GM18508 (cell line): ENCODE results near the gene GPR179.
"Not testable (repeated sequence)": the region's sequence is repeated elsewhere in the genome, so short reads cannot be mapped to it uniquely, and the experiment has no call there.

Experiments
- ATAC-seq: cut with Tn5 transposase; IDR thresholded peaks from one replicate; pipeline ENCODE4 v1.9.1; 2021; ENCODE audit warnings: moderate number of reproducible peaks; ENCODE audit not compliant: insufficient read depth, unreplicated experiment

GPR179 gene

DNA sequence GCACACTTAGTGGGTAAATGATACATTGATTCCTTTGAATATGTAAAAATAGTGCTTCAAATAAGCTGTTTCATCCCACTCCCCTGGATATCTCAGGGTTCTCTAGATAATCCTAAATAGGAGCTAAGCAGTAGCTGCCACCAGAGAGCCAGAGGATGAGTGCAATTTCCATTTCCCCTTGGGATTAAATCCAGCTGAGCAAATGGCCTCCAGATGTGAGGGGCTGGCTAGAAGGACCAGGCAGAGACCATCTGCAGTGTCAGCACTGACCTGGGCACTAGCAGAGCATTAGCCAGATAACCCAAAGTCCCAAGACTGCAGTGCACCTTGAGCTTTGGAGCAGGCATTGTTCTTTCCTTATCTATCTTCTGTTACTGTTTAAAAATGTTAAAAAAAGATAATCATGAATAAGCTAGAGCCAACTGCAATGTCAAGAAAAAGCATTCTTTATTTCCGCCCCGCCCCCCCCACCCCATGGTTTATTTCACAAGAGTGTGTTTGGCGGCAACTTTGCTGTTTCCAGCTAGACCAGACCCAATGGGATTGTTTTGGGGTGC, 19.5 kb downstream of the GPR179 start:
- ATAC-seq = no peak

DNA sequence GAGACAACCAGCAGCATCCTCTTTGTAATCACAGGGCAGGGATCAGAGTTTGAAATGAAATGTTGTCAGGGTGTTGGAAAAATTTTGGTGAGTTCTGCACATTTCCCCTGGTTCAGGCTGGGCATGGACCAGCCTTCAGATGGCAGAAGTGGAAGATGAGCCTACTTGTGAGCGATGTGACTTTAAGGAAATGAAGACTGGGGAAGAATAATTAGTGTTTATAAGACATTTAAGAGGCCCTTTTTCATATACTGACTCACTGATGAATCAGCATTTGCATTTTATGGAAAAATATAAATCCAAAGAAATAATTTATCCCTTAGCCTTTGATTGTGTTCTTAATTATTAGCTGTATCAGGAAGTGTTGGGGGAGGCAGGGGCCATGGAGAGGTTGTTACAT, 20.9 kb downstream of the GPR179 start:
- no peak for ATAC-seq

DNA sequence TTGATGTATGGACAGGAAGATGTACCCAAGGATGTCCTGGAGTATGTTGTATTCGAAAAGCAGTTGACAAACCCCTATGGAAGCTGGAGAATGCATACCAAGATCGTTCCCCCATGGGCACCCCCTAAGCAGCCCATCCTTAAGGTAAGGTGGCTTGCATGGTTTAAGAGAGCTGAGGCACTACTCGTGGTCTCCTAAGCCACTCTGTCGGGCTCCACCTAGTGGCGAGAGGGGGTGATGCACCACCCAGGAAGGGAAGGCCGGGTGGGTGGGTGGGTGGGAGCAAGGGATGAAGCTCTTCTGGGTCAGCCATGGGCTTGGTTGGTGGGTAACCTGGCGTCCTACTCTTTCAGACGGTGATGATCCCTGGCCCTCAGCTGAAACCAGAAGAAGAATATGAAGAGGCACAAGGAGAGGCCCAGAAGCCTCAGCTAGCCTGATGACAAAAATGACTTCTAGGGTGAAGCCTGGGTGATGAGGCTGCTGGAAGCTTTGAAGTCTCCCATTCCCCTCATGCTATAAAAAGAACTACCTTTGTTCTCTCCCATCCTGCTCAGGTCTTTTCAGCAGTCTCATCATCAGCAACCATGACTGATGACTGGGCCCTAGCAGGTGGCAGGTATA, 21.5 kb downstream of the GPR179 start:
- ATAC-seq = no peak

DNA sequence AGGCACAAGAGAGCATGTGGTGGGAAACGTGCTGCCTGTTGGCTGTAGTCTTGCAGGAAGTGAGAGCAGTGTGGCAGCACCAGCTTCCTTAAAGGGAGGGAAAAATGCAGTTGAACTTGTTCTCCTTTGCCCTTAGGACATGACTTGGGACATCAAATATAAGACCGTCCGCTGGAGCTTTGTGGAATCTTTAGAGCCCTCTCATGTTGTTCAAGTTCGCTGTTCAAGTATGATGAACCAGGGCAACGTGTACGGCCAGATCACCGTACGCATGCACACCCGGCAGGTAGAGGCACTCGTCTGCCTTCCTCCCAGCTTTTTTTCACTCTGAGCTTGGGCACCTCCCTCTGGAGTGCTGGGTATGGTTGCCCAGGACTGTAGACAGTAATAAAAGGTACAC, 23.3 kb downstream of the GPR179 start:
- ATAC-seq = no peak

DNA sequence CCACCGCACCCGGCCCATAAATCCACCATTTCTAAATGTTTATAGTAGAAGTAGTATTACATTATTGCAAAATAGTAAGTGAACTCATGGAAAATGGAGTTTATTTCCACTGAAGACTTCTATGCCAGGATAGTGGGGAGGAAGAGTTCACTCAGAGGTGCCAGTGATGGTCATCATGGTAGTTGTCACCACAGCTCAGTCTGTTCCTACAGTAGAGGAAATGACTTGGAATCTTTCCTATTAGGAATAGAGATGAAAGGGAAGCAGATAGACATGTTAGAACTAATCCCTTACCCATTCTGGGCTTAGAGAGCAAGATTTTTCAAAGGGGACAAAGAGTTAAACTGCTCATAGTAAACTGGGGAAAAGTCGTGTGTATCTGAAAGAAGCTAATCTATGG, 26.7 kb downstream of the GPR179 start:
- no peak for ATAC-seq

DNA sequence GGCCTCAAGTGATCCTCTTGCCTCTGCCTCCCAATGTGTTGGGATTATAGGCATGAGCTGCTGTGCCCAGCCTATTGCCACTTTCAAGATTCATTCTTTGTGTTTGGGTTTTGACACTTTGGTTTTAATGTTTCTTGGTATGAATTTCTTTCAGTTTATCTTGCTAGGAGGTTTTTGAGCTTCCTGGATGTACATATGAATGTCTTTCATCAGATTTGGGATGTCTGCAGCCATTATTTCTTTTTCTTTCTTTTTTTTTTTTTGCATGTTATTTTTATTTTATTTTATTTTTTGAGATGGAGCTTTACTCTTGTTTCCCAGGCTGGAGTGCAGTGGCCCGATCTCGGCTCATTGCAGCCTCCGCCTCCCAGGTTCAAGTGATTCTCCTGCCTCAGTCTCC, 28.3 kb downstream of the GPR179 start:
- no peak for ATAC-seq

DNA sequence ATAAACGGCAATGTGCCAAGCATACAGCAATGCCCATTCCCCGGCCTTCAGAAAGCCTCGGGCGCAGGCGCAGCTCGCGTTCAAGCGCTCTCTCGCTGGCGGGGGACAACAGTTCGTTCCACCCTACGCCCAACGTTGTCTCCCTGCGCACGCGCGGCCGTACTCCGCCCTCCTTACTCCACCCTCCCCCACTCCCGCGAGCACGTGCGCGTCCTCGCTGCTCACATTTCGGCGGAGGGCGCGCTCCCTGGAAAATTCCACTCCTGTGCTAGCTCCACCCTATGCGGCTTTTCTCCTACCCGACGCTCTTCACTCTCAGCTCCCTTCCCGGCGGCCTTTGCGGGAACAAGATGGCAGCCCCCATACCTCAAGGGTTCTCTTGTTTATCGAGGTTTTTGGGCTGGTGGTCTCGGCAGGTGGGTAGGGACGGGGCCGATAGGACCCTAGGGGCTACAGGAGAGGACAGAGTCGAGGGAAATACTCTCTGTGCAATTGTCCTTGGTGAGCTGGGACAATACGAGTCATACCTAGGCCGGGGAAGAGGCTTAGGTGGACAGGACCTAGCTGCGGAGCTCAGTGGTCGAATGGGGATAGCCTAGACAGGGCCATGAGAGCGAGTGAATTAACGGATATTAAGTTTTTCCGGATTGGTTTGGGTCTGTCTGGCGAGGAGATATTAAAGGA, 46.8 kb downstream of the GPR179 start, which contains the start of gene MRPL45:
Gene MRPL45, plus strand, starts transcription at position 335 of the 684 bp plus-strand sequence. Its CDS starts 16 bp downstream, at position 351.
- peak; percentile 69 for ATAC-seq

DNA sequence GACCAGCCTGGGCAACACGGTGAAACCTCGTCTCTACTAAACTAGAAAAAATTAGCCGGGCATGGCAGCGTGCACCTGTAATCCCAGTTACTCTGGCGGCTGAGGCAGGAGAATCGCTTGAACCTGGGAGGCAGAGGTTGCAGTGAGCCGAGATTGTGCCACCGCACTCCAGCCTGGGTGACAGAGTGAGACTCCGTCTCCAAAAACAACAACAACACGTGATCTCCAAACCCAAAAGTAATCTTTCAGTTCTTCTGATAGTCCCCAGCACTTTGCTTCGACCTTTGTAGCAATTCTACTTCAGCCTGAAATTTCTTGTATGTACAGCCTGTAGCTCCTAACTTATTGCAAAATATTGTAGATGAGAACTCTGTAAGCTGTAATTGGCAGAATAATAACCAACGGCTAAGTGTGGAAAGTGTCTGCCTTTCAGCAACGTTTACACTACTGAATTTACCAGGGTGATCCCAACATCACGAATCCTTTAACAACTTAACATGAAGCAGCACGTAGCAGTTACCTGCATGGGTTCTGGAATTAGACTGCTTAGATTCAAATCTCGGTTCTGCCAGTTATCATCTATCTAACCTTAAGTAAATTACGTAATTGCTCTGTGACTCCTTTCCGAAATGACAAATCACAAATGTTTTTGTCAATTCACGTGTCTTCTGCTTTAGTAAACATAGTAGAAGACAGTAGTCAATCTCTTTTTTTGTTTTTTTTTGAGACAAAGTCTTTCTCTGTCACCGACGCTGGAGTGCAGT, 48.0 kb downstream of the GPR179 start:
- ATAC-seq = not testable (repeated sequence)

DNA sequence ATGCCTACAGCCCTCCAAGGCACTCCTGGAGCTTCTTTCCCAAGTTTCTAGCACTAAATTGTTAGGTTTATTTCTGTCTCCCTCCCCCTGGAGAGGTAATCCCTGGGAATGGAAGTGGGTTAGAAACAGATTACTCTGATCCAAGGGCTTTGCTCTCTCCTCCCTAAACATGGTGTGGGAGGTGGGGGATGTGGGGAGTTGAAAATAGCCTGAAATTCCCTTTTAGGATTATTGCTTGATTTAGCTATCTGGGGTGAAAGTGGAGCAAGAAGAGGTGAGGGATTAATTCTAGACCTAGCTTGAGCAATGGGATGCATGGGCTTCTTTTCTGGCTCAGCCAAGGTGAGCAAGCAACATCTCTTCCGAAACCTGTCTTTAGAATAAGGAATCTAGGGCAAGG, 54.0 kb downstream of the GPR179 start:
- ATAC-seq = not testable (repeated sequence)

DNA sequence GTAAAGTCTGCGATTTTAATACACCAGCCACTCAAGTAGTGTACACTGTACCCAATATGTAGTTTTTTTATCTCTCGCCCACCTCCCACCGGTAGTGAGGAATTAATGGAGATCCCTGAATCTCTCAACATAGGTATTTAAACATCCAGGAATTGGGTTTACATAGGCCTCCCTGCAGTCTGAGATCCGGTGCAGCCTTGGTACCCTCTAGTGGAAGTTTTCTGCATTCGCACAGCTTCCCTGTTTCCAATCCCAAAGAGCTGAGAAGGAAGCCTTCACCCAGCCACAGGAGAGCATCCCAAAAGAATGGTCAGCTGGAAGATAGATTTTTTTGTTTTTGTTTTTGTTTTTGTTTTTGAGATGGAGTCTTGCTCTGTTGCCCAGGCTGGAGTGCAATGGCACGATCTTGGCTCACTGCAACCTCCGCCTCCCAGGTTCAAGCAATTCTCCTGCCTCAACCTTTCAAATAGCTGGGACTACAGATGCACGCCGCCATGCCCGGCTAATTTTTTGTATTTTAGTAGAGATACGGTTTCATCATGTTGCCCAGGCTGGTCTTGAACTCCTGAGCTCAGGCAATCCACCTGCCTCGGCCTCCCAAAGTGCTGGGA, 55.4 kb downstream of the GPR179 start:
- ATAC-seq = not testable (repeated sequence)

DNA sequence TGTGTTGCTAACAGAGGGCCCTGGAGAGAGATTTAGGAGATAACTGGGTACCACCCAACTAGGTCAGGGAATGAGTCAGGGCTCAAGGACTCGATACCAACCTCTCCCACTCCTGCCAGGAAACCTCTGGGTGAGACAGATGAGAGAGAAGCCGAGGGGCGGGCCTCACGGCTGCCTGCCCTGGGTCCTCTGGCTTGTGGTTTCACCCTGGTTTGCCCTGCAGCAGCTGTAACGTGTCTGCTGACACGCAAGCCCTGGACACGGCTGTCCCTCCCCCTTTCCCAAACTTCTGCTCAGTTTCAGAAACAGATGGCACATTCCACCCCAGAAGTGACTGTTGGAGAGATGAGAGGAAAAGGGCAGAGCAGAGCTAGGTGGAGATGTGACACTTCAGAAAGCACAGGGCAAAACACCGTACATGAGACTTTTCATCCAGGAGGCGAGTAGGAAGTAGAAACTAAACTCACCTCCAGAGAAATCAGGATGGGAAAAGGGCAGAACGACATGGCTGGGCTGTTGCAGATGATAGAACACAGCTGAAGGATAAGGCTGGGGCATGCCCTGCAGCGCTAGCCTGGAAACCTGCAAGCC, 57.2 kb downstream of the GPR179 start:
- not testable (repeated sequence) for ATAC-seq

DNA sequence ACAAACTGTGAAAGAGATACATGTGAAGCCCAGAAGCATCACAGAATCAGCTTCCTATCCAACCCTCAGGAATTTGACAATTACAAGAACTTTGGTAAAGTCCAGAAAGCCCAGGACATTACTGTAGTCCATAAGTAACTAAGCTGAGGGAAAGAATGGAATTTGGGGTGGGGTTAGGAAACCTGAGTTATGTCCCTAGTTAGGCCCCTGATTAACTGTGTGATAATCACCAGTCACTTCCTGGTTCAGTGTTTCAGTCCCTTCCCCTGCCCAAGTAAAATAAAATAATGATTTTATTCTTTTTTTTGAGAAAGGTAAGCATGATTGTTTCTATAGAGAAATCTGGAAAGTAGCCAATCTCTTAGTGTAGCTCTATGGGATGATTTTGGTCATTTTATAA, 57.8 kb downstream of the GPR179 start:
- not testable (repeated sequence) for ATAC-seq
